Measurements from ENCODE around the gene CCDC38. TPM values are rescaled to one million over a fixed set of nuclear protein-coding genes. Genes with fewer than 3 reads are reported as not detected.

The CCDC38 gene
- total and polyA plus RNA-seq, 7 donors = 0.04 to 0.30 (median 0.08) TPM; not detected in 4

- DNase-seq = no peak
- no peaks in the 10 kb centered on the region for H3K4me1 ChIP-seq
- H3K27ac ChIP-seq = no peak overlapping the region
- 73 to 78% (median 76%) methylated on average over 14 of the region's 14 CpGs for WGBS, 3 donors
- no peak overlapping the region for H3K4me3 ChIP-seq
- no peaks in the 10 kb centered on the region for H3K9me3 ChIP-seq
- TF ChIP-seq CTCF (IDR thresholded peaks at IDR 0.05) = no peak
- peaks cover 0 to 2% (median 0%) of the 10 kb centered on the region in 3 donors for H3K27me3 ChIP-seq (ENCODE audit: insufficient read depth in 3 of 3, low read length in 2 of 3)
- intact Hi-C loops (cut with DNase I) = no loop called here
- ATAC-seq = no peak
- H3K36me3 ChIP-seq (ENCODE audit: insufficient read depth in 1 of 2, low read depth in 1 of 2) = no peaks in the 10 kb centered on the region
Observed at GRCh38 chr12:95986635-95987570, 44.5 kb upstream of the CCDC38 start.

GRCh38 chr12:95984682-95985081 lies 42.3 kb upstream of the CCDC38 start:
- intact Hi-C loops (cut with DNase I) = no loop called here
- Histone ChIP-seq H3K4me1 (no peaks in the 10 kb centered on the region), H3K27ac (no peak overlapping the region), H3K27me3 (ENCODE audit: insufficient read depth in 3 of 3, low read length in 2 of 3) (peaks cover 0 to 2% (median 0%) of the 10 kb centered on the region in 3 donors), H3K36me3 (ENCODE audit: insufficient read depth in 1 of 2, low read depth in 1 of 2) (no peaks in the 10 kb centered on the region), H3K4me3 (no peak overlapping the region), H3K9me3 (no peaks in the 10 kb centered on the region)
- WGBS, 3 donors = 88 to 95% (median 88%) methylated on average over 1 of the region's 1 CpG
- no peak for TF ChIP-seq CTCF (IDR thresholded peaks at IDR 0.05)
- ATAC-seq = no peak
- DNase-seq = no peak

- H3K36me3 ChIP-seq (ENCODE audit: insufficient read depth in 1 of 2, low read depth in 1 of 2) = no peaks in the 10 kb centered on the region
- no peak overlapping the region for H3K27ac ChIP-seq
- no peak for TF ChIP-seq CTCF (IDR thresholded peaks at IDR 0.05)
- 72 to 74% (median 74%) methylated on average over 1 of the region's 1 CpG for WGBS, 3 donors
- H3K4me1 ChIP-seq = no peaks in the 10 kb centered on the region
- DNase-seq (no peak), ATAC-seq (no peak)
- H3K9me3 ChIP-seq = no peaks in the 10 kb centered on the region
- intact Hi-C loops (cut with DNase I) = no loop called here
- no peaks in the 10 kb centered on the region for H3K27me3 ChIP-seq (ENCODE audit: insufficient read depth in 3 of 3, low read length in 2 of 3)
- H3K4me3 ChIP-seq = no peak overlapping the region
Observed at GRCh38 chr12:95982602-95983001, 40.2 kb upstream of the CCDC38 start.

GRCh38 chr12:95980437-95980836 lies 38.0 kb upstream of the CCDC38 start:
- WGBS, 3 donors = 79 to 86% (median 82%) methylated on average over 5 of the region's 5 CpGs
- Histone ChIP-seq H3K27ac (no peak overlapping the region), H3K4me3 (no peak overlapping the region), H3K36me3 (ENCODE audit: insufficient read depth in 1 of 2, low read depth in 1 of 2) (no peaks in the 10 kb centered on the region), H3K27me3 (ENCODE audit: insufficient read depth in 3 of 3, low read length in 2 of 3) (no peaks in the 10 kb centered on the region), H3K9me3 (no peaks in the 10 kb centered on the region), H3K4me1 (no peaks in the 10 kb centered on the region)
- no peak for DNase-seq
- ATAC-seq = no peak
- no peak for TF ChIP-seq CTCF (IDR thresholded peaks at IDR 0.05)
- intact Hi-C loops (cut with DNase I) = no loop called here

All from psoas muscle (tissue), 8 donors.